Activated CD8-positive, alpha-beta T cell treated with anti-CD3 and anti-CD28 coated beads, Interleukin-2, amount 10 ng/mL, durations not matched to agents 7 days and 5 days (primary cell): ENCODE measurements around the gene APBA1. TPM values are rescaled to one million over a fixed set of nuclear protein-coding genes. Genes with fewer than 3 reads are reported as not detected.

Experiments used
- ATAC-seq: fragments of 150-1000 bp; cut with Tn5 transposase; one replicate; pipeline ENCODE4 v1.10.0; 2021; ENCODE audit warnings: moderate library complexity
- CTCF ChIA-PET: fragments of 350-600 bp; sonication (Branson Sonifier 250); formaldehyde crosslinking; loops from one replicate; lab custom pipeline; 2021; ENCODE audit warnings: antibody characterized with exemption; lab: Charles Lee
- POLR2A ChIA-PET: fragments of 350-600 bp; sonication (Branson Sonifier 250); formaldehyde crosslinking; loops from one replicate; lab custom pipeline; 2021; ENCODE audit warnings: antibody characterized with exemption; lab: Charles Lee
- DNase-seq: peaks from one replicate; pipeline ENCODE4 v3.0.0-alpha.2; 2020
- H3K27ac Mint-ChIP-seq: one replicate; pipeline ENCODE4 v1.8.0; 2021; ENCODE audit warnings: mild to moderate bottlenecking, mixed read lengths
- H3K27me3 Mint-ChIP-seq: one replicate; pipeline ENCODE4 v1.8.0; 2021; ENCODE audit warnings: low read depth, mixed read lengths
- H3K36me3 Mint-ChIP-seq: one replicate; pipeline ENCODE4 v1.8.0; 2021; ENCODE audit warnings: low read depth, mixed read lengths
- H3K4me1 Mint-ChIP-seq: one replicate; pipeline ENCODE4 v1.8.0; 2021; ENCODE audit warnings: low read depth, mixed read lengths
- H3K4me3 Mint-ChIP-seq: one replicate; pipeline ENCODE4 v1.8.0; 2021; ENCODE audit warnings: mild to moderate bottlenecking, mixed read lengths
- H3K9me3 Mint-ChIP-seq: one replicate; pipeline ENCODE4 v1.8.0; 2022; ENCODE audit warnings: mixed read lengths; ENCODE audit not compliant: insufficient read depth
- total RNA-seq, 2 experiments: library from RNA; stranded (reverse); gene quantifications; one replicate each; pipeline ENCODE4 v1.2.3, GENCODE V29; 2021

APBA1 gene
- total RNA-seq, 2 experiments from 2014 or later = 0.13 TPM

- POLR2A ChIA-PET = no interaction called here
- no peaks in the 10 kb centered on the region for H3K27me3 Mint-ChIP-seq
- H3K36me3 Mint-ChIP-seq = no peaks in the 10 kb centered on the region
- H3K9me3 Mint-ChIP-seq = no peaks in the 10 kb centered on the region
- no peak overlapping the region for H3K27ac Mint-ChIP-seq
- no peak for DNase-seq
- H3K4me1 Mint-ChIP-seq = no peaks in the 10 kb centered on the region
- H3K4me3 Mint-ChIP-seq = no peak overlapping the region
- ATAC-seq = no peak
- CTCF ChIA-PET = no interaction called here
These were observed 291.4 kb downstream of the APBA1 start for GRCh38 chr9:69380811-69381210.

DNA sequence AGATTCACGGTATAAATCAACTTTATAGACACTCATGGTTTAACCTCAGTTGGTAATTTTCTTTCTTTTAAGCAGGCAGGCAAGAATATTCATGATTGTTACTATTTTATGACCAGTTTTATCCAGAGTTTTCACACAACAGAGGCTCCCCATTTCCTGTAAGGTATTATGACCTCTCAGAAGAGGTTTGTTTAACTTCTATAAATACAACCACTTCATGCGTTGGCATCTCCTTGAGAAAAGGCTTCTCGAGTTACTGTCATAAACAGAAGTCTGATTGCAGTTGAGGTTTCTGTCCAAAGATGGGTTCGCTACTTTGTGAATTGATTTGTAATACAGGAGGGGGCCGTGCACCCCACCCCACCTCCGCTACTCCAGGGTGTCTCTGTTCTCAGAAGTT is 291.9 kb downstream of the APBA1 start:
- no peak overlapping the region for H3K4me3 Mint-ChIP-seq
- no peaks in the 10 kb centered on the region for H3K36me3 Mint-ChIP-seq
- POLR2A ChIA-PET = no interaction called here
- no peak for DNase-seq
- H3K27ac Mint-ChIP-seq = no peak overlapping the region
- H3K27me3 Mint-ChIP-seq = no peaks in the 10 kb centered on the region
- CTCF ChIA-PET = no interaction called here
- no peak for ATAC-seq
- H3K9me3 Mint-ChIP-seq = no peaks in the 10 kb centered on the region
- H3K4me1 Mint-ChIP-seq = no peaks in the 10 kb centered on the region

- no peaks in the 10 kb centered on the region for H3K9me3 Mint-ChIP-seq
- ATAC-seq = no peak
- H3K36me3 Mint-ChIP-seq = no peaks in the 10 kb centered on the region
- H3K4me3 Mint-ChIP-seq = no peak overlapping the region
- no peak overlapping the region for H3K27ac Mint-ChIP-seq
- H3K4me1 Mint-ChIP-seq = no peaks in the 10 kb centered on the region
- no peak for DNase-seq
- POLR2A ChIA-PET = no interaction called here
- CTCF ChIA-PET = no interaction called here
- H3K27me3 Mint-ChIP-seq = peaks cover 3% of the 10 kb centered on the region
These were observed 292.7 kb downstream of the APBA1 start for GRCh38 chr9:69379270-69379982.

- CTCF ChIA-PET = no interaction called here
- POLR2A ChIA-PET = no interaction called here
These were observed 294.2 kb downstream of the APBA1 start for GRCh38 chr9:69377981-69378380.

More at GRCh38 chr9:69377981-69378380, 294.2 kb downstream of the APBA1 start:
- H3K9me3 Mint-ChIP-seq = no peaks in the 10 kb centered on the region
- H3K4me1 Mint-ChIP-seq = no peaks in the 10 kb centered on the region
- H3K4me3 Mint-ChIP-seq = no peak overlapping the region
- H3K36me3 Mint-ChIP-seq = no peaks in the 10 kb centered on the region
- peaks cover 3% of the 10 kb centered on the region for H3K27me3 Mint-ChIP-seq
- no peak overlapping the region for H3K27ac Mint-ChIP-seq
- ATAC-seq (no peak), DNase-seq (no peak)

Other genes starting within 250 kb of the APBA1 start
- 10 to 100 TPM; 48.3 to 51.3 TPM for gene PTAR1, start 87.6 kb upstream of the APBA1 start, total RNA-seq
- under 1 TPM; 0.42 to 0.47 TPM for gene CFAP95, start 148.4 kb upstream of the APBA1 start, total RNA-seq